Body of pancreas (tissue), 4 donors: ENCODE data around the gene FCN1. TPM values are rescaled to one million over a fixed set of nuclear protein-coding genes. Genes with fewer than 3 reads are reported as not detected.

ENCODE experiments used
- ATAC-seq: fragments of 150-250 bp; one replicate; pipeline ENCODE4 v1.9.1; 2016
- DNase-seq, 4 donors: peaks; one replicate each; pipeline ENCODE4 v3.0.0-alpha.2; 2019
- H3K27ac ChIP-seq, 4 donors: fragments of 200-600 bp; sonication (generic); 1 replicate in 3 of 4; 2 replicates in 1 of 4; pipeline versions ENCODE4 v1.5.1 to v1.6.1; 2016 to 2019; ENCODE audit warnings: mild to moderate bottlenecking in 1 of 4, mixed read lengths in 1 of 4, moderate library complexity in 1 of 4
- H3K27me3 ChIP-seq, 2 donors: fragments of 200-600 bp; sonication (generic); one replicate each; pipeline ENCODE4 v1.6.0; 2016; ENCODE audit warnings: mild to moderate bottlenecking in 1 of 2
- H3K36me3 ChIP-seq, 2 donors: fragments of 200-600 bp; sonication (generic); replicated peaks in 1 of 2; 2 replicates each; pipeline ENCODE4 v1.5.1; 2016; ENCODE audit warnings: low read depth in 2 of 2; ENCODE audit not compliant: insufficient read depth in 1 of 2
- H3K4me1 ChIP-seq: fragments of 200-600 bp; sonication (generic); one replicate; pipeline ENCODE4 v1.6.0; 2016
- H3K4me3 ChIP-seq, 2 donors: fragments of 200-600 bp; sonication (generic); 1 replicate in 1 of 2; 2 replicates in 1 of 2; pipeline ENCODE4 v1.5.1; 2016 to 2019
- H3K9me3 ChIP-seq, 3 donors: fragments of 200-600 bp; sonication (generic); 1 replicate in 2 of 3; 2 replicates in 1 of 3; pipeline ENCODE4 v1.5.1; 2016
- CTCF ChIP-seq, 7 experiments: fragments of 450-650 bp in 4 of 7; fragments of 200-600 bp in 3 of 7; sonication (generic) in 3 of 7; IDR thresholded peaks; one replicate each; pipeline ENCODE4 v1.5.1; 2016 to 2019; ENCODE audit warnings: antibody characterized with exemption in 7 of 7
- POLR2A ChIP-seq, 3 donors: fragments of 450-650 bp; IDR thresholded peaks; one replicate each; pipeline ENCODE4 v1.6.1; 2016; ENCODE audit warnings: antibody characterized with exemption in 3 of 3, mild to moderate bottlenecking in 2 of 3
- WGBS, 2 donors: methylation state at CpG; one replicate each; pipeline ENCODE4 v1.1.5; 2017; 5-methylcytosine and 5-hydroxymethylcytosine counted together
- intact Hi-C: fragments of 100-400 bp; cut with DNase I; formaldehyde crosslinking; loops from one replicate; pipeline ENCODE4 v1.15.1; 2023
- total RNA-seq, 2 donors: library from RNA; depleted of rRNA; stranded (reverse); fragments of >200 nt; gene quantifications; one replicate each; pipeline ENCODE4 v1.1.0, GENCODE V29; 2016

FCN1 gene
- total RNA-seq, 2 donors from 2014 or later = not detected

DNA sequence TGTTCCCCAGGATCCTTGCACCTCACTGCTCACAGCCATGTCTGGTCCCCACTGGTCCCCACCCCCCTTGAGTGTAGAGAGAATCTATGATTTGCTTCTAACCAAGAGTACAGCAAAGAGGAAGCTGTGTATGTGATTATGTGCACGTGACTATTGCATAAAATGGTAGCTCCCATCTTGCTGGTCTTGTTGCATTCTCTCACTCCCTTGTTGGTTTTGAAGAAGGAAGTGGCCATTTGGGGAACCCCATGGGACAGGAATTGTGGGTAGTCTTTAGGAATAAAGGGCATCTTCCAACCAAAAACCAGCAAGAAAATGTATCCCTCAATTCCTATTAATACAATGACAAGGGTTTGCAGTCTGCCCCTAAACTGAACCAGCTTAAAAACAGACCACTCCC is 42.3 kb downstream of the FCN1 start:
- WGBS, 2 donors = 50 to 63% methylated on average over 1 of the region's 1 CpG
- Histone ChIP-seq H3K4me1 (no peaks in the 10 kb centered on the region), H3K9me3 (no peaks in the 10 kb centered on the region), H3K4me3 (no peak overlapping the region), H3K36me3 (no peaks in the 10 kb centered on the region), H3K27me3 (no peaks in the 10 kb centered on the region), H3K27ac (no peak overlapping the region)
- intact Hi-C loops = no loop called here
- DNase-seq (no peak), ATAC-seq (no peak)
- TF ChIP-seq POLR2A (IDR thresholded peaks at IDR 0.05) = no peak
- TF ChIP-seq CTCF (IDR thresholded peaks at IDR 0.05) = no peak

- Histone ChIP-seq H3K27ac (no peak overlapping the region), H3K36me3 (no peaks in the 10 kb centered on the region), H3K9me3 (no peaks in the 10 kb centered on the region), H3K4me3 (no peak overlapping the region), H3K4me1 (no peaks in the 10 kb centered on the region), H3K27me3 (no peaks in the 10 kb centered on the region)
- DNase-seq (no peak), ATAC-seq (no peak)
- TF ChIP-seq CTCF (IDR thresholded peaks at IDR 0.05) (no peak), POLR2A (IDR thresholded peaks at IDR 0.05) (no peak)
- intact Hi-C loops = no loop called here
- WGBS, 2 donors = 65 to 66% methylated on average over 24 of the region's 24 CpGs
Measured at GRCh38 chr9:134872482-134873231, 45.1 kb downstream of the FCN1 start.

DNA sequence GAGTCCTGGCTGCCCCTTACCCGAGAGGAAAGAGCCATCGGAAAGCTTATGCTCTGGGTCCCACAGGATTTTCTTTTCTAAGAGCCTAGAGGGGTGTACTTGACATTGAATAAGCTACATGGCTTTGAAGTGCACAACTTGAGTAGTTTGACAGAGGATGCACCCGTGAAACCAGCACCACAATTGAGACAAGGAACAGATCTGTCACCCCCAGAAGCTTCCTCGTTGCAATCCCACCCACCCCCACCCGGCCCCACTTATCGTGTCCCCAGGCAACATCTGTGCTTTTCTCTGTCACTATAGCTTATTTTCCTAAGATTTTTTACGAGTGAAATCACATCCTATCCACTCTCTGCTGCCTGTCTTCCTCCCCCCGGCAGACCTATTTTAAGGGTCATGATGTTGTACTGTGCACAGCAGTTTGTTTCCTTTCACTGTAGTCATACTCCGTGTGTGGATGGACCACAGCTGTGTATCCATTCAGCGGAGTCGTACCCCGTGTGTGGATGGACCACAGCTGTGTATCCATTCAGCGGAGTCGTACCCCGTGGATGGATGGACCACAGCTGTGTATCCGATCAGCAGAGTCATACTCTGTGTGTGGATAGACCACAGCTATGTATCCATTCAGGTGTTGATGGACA is 45.9 kb downstream of the FCN1 start:
- DNase-seq (no peak), ATAC-seq (peak; percentile 38)
- WGBS, 2 donors = 52 to 57% methylated on average over 16 of the region's 16 CpGs
- Histone ChIP-seq H3K4me1 (no peaks in the 10 kb centered on the region), H3K27ac (no peak overlapping the region), H3K9me3 (no peaks in the 10 kb centered on the region), H3K27me3 (no peaks in the 10 kb centered on the region), H3K36me3 (no peaks in the 10 kb centered on the region), H3K4me3 (no peak overlapping the region)
- TF ChIP-seq CTCF (IDR thresholded peaks at IDR 0.05) (no peak), POLR2A (IDR thresholded peaks at IDR 0.05) (no peak)
- intact Hi-C loops = no loop called here

DNA sequence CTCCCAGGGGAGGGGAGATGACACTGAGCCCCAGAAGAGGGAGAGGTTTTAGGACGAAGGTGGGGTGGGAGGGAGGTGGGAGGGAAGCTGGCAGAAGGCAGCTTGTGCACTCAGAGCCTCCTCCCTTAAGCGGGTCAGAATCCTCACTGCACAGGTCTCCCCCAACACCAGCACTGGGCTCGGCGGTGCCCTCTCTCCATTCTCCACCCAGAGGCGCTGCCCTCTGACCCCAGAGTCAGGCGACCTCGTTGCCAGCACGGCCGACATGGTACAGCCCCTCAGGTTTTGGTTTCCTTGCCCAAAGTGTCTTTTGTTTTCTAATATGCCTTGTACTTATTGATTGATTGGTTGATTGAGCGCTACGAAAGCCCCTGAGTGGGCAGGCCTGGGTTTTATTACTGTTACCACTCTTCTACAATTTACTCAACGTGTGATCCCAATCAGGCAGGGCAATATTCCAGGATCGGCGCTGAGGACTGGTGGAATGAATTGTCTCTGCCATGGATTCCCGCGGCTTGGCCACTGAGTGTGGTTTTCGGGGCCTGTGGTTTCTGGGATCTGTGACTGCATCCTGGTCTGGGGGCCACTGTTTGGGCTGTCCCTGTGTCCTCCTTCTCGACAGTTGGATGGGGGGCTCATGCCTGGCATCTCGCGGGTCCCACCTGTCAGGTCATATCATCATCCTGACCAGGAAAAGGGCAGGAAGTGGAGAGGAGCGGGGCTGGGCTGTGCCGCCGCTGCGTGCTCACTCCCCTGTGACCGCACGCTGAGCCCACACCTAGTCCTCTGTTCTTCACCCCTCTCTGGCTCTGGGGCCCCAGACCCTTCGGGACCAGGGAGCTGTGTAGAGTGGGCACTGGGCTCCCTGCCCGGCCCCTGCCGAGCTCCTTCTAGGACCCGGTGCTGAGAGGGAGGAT is 46.7 kb downstream of the FCN1 start:
- no peak for ATAC-seq
- DNase-seq = no peak
- intact Hi-C loops = no loop called here
- H3K36me3 ChIP-seq = no peaks in the 10 kb centered on the region
- 45 to 61% methylated on average over 15 to 28 of the region's 30 CpGs for WGBS, 2 donors
- no peak overlapping the region for H3K27ac ChIP-seq
- no peaks in the 10 kb centered on the region for H3K4me1 ChIP-seq
- TF ChIP-seq CTCF (IDR thresholded peaks at IDR 0.05) = no peak
- TF ChIP-seq POLR2A (IDR thresholded peaks at IDR 0.05) = no peak
- H3K9me3 ChIP-seq = no peaks in the 10 kb centered on the region
- H3K27me3 ChIP-seq = no peaks in the 10 kb centered on the region
- no peak overlapping the region for H3K4me3 ChIP-seq
